ENCODE data around the gene ZHX3. TPM values are rescaled to one million over a fixed set of nuclear protein-coding genes. Genes with fewer than 3 reads are reported as not detected.

Gene ZHX3
- total and polyA plus RNA-seq, 2 of the 13 experiments (the other 11 are each of a cell fraction or from before 2014, with no cell fraction given) = 8.4 to 11.7 TPM

- TF ChIP-seq IRF1 (CRISPR knock-in tag; IDR thresholded peaks at IDR 0.05; ENCODE audit: low read depth) (no peak), CBFB (CRISPR knock-in tag; IDR thresholded peaks at IDR 0.05) (no peak), ZNF451 (CRISPR knock-in tag; IDR thresholded peaks at IDR 0.05) (no peak), PLRG1 (conservative IDR thresholded peaks at IDR 0.05) (no peak), BRF2 (CRISPR knock-in tag; IDR thresholded peaks at IDR 0.05) (no peak), ZNF614 (CRISPR knock-in tag; IDR thresholded peaks at IDR 0.05; ENCODE audit: borderline replicate concordance) (no peak), BCL3 (CRISPR knock-in tag; IDR thresholded peaks at IDR 0.05) (no peak), RFXANK (CRISPR knock-in tag; IDR thresholded peaks at IDR 0.05) (no peak), ZNF17 (CRISPR knock-in tag; IDR thresholded peaks at IDR 0.05) (0 out of 2 replicates have a peak, but pooled peaks have one; percentile 53), SIN3B (IDR thresholded peaks at IDR 0.05; ENCODE audit: low read length) (no peak), JUN (CRISPR knock-in tag; IDR thresholded peaks at IDR 0.05) (no peak), PRDM10 (CRISPR knock-in tag; IDR thresholded peaks at IDR 0.05; ENCODE audit: low read depth) (no peak), MLLT10 (CRISPR knock-in tag; IDR thresholded peaks at IDR 0.05) (no peak), MTA1 (CRISPR knock-in tag; IDR thresholded peaks at IDR 0.05; ENCODE audit: borderline replicate concordance) (no peak), ZNF12 (CRISPR knock-in tag; IDR thresholded peaks at IDR 0.05) (no peak), SMC3 (IDR thresholded peaks at IDR 0.05; ENCODE audit: low read length) (no peak), TFDP2 (CRISPR knock-in tag; IDR thresholded peaks at IDR 0.05) (no peak), ZNF24 (IDR thresholded peaks at IDR 0.05) (no peak), ZNF660 (CRISPR knock-in tag; IDR thresholded peaks at IDR 0.05; ENCODE audit: borderline replicate concordance, low read depth) (no peak), MTA3 (CRISPR knock-in tag; IDR thresholded peaks at IDR 0.05) (no peak)
- TF ChIP-seq, protein P1, sequence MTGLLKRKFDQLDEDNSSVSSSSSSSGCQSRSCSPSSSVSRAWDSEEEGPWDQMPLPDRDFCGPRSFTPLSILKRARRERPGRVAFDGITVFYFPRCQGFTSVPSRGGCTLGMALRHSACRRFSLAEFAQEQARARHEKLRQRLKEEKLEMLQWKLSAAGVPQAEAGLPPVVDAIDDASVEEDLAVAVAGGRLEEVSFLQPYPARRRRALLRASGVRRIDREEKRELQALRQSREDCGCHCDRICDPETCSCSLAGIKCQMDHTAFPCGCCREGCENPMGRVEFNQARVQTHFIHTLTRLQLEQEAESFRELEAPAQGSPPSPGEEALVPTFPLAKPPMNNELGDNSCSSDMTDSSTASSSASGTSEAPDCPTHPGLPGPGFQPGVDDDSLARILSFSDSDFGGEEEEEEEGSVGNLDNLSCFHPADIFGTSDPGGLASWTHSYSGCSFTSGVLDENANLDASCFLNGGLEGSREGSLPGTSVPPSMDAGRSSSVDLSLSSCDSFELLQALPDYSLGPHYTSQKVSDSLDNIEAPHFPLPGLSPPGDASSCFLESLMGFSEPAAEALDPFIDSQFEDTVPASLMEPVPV (CRISPR knock-in tag; IDR thresholded peaks at IDR 0.05) = no peak
- TF ChIP-seq, protein P2, sequence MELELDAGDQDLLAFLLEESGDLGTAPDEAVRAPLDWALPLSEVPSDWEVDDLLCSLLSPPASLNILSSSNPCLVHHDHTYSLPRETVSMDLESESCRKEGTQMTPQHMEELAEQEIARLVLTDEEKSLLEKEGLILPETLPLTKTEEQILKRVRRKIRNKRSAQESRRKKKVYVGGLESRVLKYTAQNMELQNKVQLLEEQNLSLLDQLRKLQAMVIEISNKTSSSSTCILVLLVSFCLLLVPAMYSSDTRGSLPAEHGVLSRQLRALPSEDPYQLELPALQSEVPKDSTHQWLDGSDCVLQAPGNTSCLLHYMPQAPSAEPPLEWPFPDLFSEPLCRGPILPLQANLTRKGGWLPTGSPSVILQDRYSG (CRISPR knock-in tag; IDR thresholded peaks at IDR 0.05) = no peak
These were observed 729 bp upstream of the ZHX3 start (continued) for GRCh38 chr20:41318271-41318649.
